ENCODE results near the gene CHST3. TPM values are rescaled to one million over a fixed set of nuclear protein-coding genes. Genes with fewer than 3 reads are reported as not detected.

The CHST3 gene
- polyA plus RNA-seq, 2 donors: 2.6 to 3.2 TPM

DNA sequence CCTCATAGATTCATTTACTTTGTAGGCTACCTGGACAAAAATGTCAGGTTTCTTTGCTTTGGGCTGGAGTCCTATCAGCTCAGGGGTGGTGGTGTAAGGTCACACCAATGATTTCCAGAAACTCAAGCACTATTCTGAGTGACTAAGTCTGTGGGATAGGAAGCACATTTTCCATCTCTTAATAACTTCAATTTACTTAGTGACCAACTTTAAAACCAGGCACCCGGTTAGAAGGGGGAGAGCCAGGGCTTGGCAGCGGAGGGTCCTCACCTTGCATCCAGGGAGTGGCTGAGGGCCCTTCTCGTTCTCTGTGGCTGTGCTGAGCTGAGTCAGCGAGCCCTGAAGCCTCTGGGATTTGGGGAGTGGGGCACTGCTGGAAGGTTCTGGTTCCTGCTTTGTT, 6.7 kb downstream of the CHST3 start:
- no peaks in the 10 kb centered on the region for H3K27me3 ChIP-seq (ENCODE audit: control insufficient read depth in 1 of 2, insufficient read depth in 2 of 2, low read length in 2 of 2)
- H3K9me3 ChIP-seq (ENCODE audit: control insufficient read depth in 2 of 2, insufficient read depth in 1 of 2, low read depth in 1 of 2, low read length in 1 of 2): no peaks in the 10 kb centered on the region
- no peak overlapping the region for H3K4me3 ChIP-seq (ENCODE audit: low read depth in 1 of 2, low read length in 2 of 2)
- peak overlapping the region; percentile 11 to 51 for H3K27ac ChIP-seq (ENCODE audit: low read depth in 2 of 2, low read length in 1 of 2)
- WGBS, 2 donors: 44 to 57% methylated on average over 4 of the region's 4 CpGs
- peaks cover 20 to 44% of the 10 kb centered on the region in 2 donors for H3K4me1 ChIP-seq (ENCODE audit: control insufficient read depth in 2 of 2, insufficient read depth in 2 of 2, low read length in 1 of 2)
- H3K36me3 ChIP-seq (ENCODE audit: control insufficient read depth in 2 of 2, insufficient read depth in 2 of 2, low read length in 1 of 2): no peaks in the 10 kb centered on the region

DNA sequence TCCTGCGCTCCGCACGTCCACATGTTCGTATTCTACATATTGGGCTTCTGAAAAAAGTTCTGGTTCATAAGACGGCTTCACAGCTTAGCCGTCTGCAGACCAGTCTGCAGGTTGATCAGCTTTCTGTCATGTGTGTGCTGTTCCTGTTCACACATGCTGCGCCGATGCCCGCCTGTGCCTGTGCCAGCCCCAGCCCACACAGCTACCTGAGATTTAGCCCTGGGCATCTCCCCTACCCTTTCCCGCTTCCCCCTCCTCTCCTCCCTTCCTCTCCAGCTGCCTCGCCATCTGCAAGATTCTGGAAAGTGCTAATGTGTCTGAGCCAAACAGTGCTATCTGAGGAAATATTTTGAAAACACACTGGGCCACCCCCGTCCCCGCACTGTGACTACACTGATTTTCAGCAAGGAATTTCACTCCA, 7.1 kb downstream of the CHST3 start:
- Histone ChIP-seq H3K4me1 (ENCODE audit: control insufficient read depth in 2 of 2, insufficient read depth in 2 of 2, low read length in 1 of 2) (peaks cover 24 to 42% of the 10 kb centered on the region in 2 donors), H3K27ac (ENCODE audit: low read depth in 2 of 2, low read length in 1 of 2) (peak overlapping the region; percentile 11 to 51)
- WGBS, 2 donors: 47 to 68% methylated on average over 13 of the region's 13 CpGs

DNA sequence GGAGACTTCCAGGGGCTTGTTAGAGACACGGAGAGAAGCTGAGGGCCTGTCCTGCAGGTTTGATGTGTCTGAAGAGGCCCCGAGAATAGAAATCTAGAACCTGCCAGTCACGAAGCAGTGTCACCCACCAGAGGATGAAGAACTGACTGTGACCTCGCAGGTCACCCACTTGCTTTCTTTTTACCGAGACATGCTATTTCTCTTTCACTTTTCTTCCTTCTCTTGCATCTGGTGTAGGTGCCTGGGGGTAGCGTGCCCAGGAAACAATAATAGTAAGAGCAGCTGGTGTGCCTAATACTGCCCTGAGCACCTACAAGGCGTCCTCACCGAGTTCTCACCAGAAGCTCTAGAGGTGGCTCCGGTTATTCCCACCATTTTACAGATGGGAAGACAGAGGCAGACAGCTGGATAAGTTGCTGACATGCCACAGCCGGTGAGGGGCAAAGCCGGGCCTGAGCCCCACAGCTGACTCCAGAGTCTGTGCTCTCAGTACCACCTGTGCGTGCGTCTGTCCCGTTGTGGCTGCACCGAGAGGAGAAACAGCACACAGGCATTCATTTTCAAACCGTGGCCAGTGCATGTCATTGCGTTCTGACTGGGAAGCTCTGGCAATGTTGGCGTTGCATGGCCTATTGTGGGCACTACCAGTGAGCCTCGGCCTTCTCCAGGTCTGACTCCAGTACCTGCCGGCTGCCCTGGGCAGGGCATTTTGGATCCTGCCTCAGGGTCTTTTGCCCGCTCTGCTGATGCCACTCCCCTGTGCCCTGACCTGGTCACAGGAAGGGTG, 7.8 kb downstream of the CHST3 start:
- peak overlapping the region; percentile 11 to 51 for H3K27ac ChIP-seq (ENCODE audit: low read depth in 2 of 2, low read length in 1 of 2)
- no peaks in the 10 kb centered on the region for H3K9me3 ChIP-seq (ENCODE audit: control insufficient read depth in 2 of 2, insufficient read depth in 1 of 2, low read depth in 1 of 2, low read length in 1 of 2)
- H3K4me3 ChIP-seq (ENCODE audit: low read depth in 1 of 2, low read length in 2 of 2): no peak overlapping the region
- WGBS, 2 donors: 58 to 64% methylated on average over 21 of the region's 21 CpGs
- no peaks in the 10 kb centered on the region for H3K36me3 ChIP-seq (ENCODE audit: control insufficient read depth in 2 of 2, insufficient read depth in 2 of 2, low read length in 1 of 2)
- no peaks in the 10 kb centered on the region for H3K27me3 ChIP-seq (ENCODE audit: control insufficient read depth in 1 of 2, insufficient read depth in 2 of 2, low read length in 2 of 2)
- peaks cover 26 to 43% of the 10 kb centered on the region in 2 donors for H3K4me1 ChIP-seq (ENCODE audit: control insufficient read depth in 2 of 2, insufficient read depth in 2 of 2, low read length in 1 of 2)

More for the DNA sequence above, 7.1 kb downstream of the CHST3 start:
- Histone ChIP-seq H3K9me3 (ENCODE audit: control insufficient read depth in 2 of 2, insufficient read depth in 1 of 2, low read depth in 1 of 2, low read length in 1 of 2) (no peaks in the 10 kb centered on the region), H3K27me3 (ENCODE audit: control insufficient read depth in 1 of 2, insufficient read depth in 2 of 2, low read length in 2 of 2) (no peaks in the 10 kb centered on the region), H3K4me3 (ENCODE audit: low read depth in 1 of 2, low read length in 2 of 2) (no peak overlapping the region), H3K36me3 (ENCODE audit: control insufficient read depth in 2 of 2, insufficient read depth in 2 of 2, low read length in 1 of 2) (no peaks in the 10 kb centered on the region)

DNA sequence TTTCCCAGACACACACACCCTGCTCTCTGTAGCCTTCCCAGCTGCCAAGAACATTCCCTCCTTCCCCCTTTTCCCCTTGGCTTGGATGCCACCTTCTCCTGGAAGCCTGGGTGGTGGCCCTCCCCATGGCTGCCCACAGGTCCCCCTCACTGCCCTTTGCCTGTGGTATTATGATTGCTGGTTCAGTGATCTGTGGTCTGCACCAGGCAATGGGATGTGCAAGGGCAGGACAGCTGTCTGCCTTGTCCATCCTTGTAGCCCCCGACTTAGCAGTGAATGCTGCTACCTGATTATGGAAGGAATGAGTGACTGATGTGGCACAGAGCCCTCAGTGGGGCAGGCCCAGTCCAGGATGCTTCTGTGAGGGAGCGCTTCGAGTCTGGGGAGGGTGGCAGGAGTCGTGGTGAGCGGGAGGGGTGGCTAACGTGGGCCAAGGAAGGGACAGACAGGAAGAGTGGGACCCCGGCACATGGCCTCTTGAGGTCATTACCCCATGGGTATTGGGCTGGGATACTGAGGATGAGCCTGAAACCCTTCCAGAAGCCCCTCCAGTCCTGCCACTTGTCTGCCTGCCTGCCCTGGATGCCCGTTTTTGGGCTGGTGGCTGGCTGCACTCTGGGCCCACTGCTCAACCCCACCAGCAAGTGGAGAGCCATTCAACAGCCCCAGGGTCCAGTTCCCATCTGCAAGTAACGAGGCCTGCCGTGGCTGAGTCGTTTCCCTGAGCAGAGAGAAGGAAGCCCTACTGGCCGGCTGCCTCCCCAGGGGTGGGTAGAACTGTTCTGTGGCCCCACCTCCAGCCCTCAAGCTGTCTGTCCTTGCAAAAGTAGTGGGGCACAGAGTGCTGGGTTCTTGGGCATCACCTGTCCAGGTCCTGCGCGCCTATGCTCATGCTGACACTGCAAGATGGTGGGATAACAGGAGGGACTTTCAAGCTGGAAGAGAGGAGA, 8.8 kb downstream of the CHST3 start:
- WGBS, 2 donors: 69 to 73% methylated on average over 14 of the region's 14 CpGs
- Histone ChIP-seq H3K27ac (ENCODE audit: low read depth in 2 of 2, low read length in 1 of 2) (peak overlapping the region in 1 of 2 donors; percentile 89), H3K36me3 (ENCODE audit: control insufficient read depth in 2 of 2, insufficient read depth in 2 of 2, low read length in 1 of 2) (no peaks in the 10 kb centered on the region), H3K27me3 (ENCODE audit: control insufficient read depth in 1 of 2, insufficient read depth in 2 of 2, low read length in 2 of 2) (no peaks in the 10 kb centered on the region), H3K9me3 (ENCODE audit: control insufficient read depth in 2 of 2, insufficient read depth in 1 of 2, low read depth in 1 of 2, low read length in 1 of 2) (no peaks in the 10 kb centered on the region), H3K4me1 (ENCODE audit: control insufficient read depth in 2 of 2, insufficient read depth in 2 of 2, low read length in 1 of 2) (peaks cover 29 to 43% of the 10 kb centered on the region in 2 donors), H3K4me3 (ENCODE audit: low read depth in 1 of 2, low read length in 2 of 2) (no peak overlapping the region)

DNA sequence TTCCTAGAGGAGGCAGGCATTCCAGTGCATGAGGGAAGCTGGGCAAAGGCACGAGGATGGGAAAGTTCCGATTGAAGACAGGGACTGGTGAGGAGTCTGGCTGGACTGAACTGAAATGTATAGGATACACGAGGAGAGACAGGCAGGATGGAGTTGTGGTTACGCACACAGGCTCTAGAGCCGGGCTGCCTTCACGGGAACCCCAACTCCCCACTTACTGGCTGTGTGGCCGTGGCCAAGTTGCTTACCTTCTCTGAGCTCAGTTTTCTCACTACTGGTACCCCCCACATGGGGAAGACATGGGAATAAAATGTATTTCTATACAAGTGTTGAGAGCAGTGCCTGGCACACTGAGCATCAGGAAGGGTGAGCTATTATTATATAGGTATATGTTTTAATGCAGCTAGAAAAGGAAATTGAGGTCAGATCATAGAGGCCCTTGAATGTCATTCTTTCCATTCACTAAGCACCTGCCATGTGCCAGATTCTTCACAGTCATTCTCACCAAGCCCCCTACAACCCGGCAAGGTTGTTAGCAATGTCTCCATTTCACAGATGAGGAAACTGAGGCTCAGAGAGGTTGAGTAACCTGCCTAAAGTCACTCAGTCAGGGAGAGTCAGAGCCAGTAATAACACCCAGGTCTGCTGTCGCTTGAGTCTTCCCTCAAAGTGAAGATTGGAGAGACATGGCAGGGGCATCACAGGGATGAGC, 9.7 kb downstream of the CHST3 start:
- Histone ChIP-seq H3K9me3 (ENCODE audit: control insufficient read depth in 2 of 2, insufficient read depth in 1 of 2, low read depth in 1 of 2, low read length in 1 of 2) (no peaks in the 10 kb centered on the region), H3K27me3 (ENCODE audit: control insufficient read depth in 1 of 2, insufficient read depth in 2 of 2, low read length in 2 of 2) (no peaks in the 10 kb centered on the region), H3K27ac (ENCODE audit: low read depth in 2 of 2, low read length in 1 of 2) (peak overlapping the region; percentile 16 to 89), H3K4me3 (ENCODE audit: low read depth in 1 of 2, low read length in 2 of 2) (no peak overlapping the region), H3K36me3 (ENCODE audit: control insufficient read depth in 2 of 2, insufficient read depth in 2 of 2, low read length in 1 of 2) (no peaks in the 10 kb centered on the region), H3K4me1 (ENCODE audit: control insufficient read depth in 2 of 2, insufficient read depth in 2 of 2, low read length in 1 of 2) (peaks cover 29 to 43% of the 10 kb centered on the region in 2 donors)
- WGBS, 2 donors: 77 to 78% methylated on average over 9 of the region's 9 CpGs

DNA sequence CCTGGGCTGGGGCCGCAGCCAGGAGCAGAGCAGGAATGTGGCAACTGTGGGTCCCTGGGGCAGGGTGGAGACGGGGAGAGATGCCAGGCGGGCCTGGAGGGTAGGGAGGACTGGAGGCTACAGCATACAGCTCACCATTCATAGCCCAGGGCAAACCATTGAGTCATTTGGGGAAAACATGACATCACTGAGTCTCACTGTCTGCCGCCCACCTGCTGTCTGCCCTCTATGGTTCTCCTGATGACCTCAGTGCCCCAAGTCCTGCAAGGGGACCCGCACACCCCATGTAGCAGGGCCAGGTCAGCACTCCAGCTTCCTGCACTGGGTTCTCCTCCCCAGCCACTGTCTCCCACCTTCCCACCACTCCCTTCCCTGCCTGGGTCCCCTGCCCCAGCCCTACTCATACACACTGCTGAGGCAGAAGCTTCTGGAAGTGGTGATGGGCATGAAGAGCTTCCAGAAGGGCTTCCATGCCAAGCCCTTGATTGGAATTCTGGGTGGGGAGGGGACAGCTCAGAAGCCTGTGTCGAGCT, 10.4 kb downstream of the CHST3 start:
- 44 to 47% methylated on average over 6 of the region's 6 CpGs for WGBS, 2 donors
- peak overlapping the region; percentile 86 to 89 for H3K27ac ChIP-seq (ENCODE audit: low read depth in 2 of 2, low read length in 1 of 2)
- H3K27me3 ChIP-seq (ENCODE audit: control insufficient read depth in 1 of 2, insufficient read depth in 2 of 2, low read length in 2 of 2): no peaks in the 10 kb centered on the region
- H3K4me1 ChIP-seq (ENCODE audit: control insufficient read depth in 2 of 2, insufficient read depth in 2 of 2, low read length in 1 of 2): peaks cover 29 to 42% of the 10 kb centered on the region in 2 donors
- H3K9me3 ChIP-seq (ENCODE audit: control insufficient read depth in 2 of 2, insufficient read depth in 1 of 2, low read depth in 1 of 2, low read length in 1 of 2): no peaks in the 10 kb centered on the region
- H3K36me3 ChIP-seq (ENCODE audit: control insufficient read depth in 2 of 2, insufficient read depth in 2 of 2, low read length in 1 of 2): no peaks in the 10 kb centered on the region
- no peak overlapping the region for H3K4me3 ChIP-seq (ENCODE audit: low read depth in 1 of 2, low read length in 2 of 2)

DNA sequence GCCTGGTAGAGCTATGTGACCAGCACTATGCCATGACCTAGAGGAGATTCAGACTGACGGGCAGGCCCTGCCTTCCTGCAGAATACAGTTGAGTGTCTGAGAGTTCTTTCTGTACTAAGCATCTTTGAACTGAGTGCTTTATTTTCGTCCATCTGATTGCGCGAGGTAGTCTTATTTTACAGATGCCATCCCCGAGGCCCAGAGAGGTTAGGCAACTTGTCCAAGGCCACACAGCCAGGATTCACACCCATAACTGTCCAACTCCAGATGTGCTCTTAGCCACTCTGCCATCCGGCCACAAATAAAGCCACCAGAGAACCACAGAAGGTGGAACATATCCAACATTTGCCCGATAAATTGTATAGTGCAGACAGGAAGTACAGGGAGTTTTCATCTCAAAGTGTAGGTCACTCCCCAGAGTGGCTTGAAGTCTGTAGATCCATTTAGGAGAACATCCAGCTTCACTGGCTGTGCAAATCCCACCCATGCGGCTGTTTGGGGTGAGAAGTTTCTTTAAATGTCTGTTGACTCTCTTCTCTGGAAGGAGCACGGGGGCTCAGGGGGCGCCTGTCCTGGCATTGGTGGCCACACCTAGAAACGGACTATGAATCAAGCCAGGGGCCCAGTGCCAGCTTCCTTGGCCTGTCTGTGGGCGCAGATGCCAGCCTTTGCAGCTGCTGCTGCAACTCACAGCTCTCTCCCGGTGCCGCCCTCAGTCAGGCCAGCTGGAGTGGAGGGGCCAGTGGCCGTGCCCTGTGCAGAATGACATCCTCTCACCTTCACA, 11.1 kb downstream of the CHST3 start:
- Histone ChIP-seq H3K27ac (ENCODE audit: low read depth in 2 of 2, low read length in 1 of 2) (peak overlapping the region; percentile 86 to 89), H3K4me1 (ENCODE audit: control insufficient read depth in 2 of 2, insufficient read depth in 2 of 2, low read length in 1 of 2) (peaks cover 29 to 40% of the 10 kb centered on the region in 2 donors), H3K36me3 (ENCODE audit: control insufficient read depth in 2 of 2, insufficient read depth in 2 of 2, low read length in 1 of 2) (no peaks in the 10 kb centered on the region), H3K4me3 (ENCODE audit: low read depth in 1 of 2, low read length in 2 of 2) (no peak overlapping the region), H3K9me3 (ENCODE audit: control insufficient read depth in 2 of 2, insufficient read depth in 1 of 2, low read depth in 1 of 2, low read length in 1 of 2) (no peaks in the 10 kb centered on the region), H3K27me3 (ENCODE audit: control insufficient read depth in 1 of 2, insufficient read depth in 2 of 2, low read length in 2 of 2) (no peaks in the 10 kb centered on the region)
- 46 to 53% methylated on average over 15 of the region's 15 CpGs for WGBS, 2 donors

DNA sequence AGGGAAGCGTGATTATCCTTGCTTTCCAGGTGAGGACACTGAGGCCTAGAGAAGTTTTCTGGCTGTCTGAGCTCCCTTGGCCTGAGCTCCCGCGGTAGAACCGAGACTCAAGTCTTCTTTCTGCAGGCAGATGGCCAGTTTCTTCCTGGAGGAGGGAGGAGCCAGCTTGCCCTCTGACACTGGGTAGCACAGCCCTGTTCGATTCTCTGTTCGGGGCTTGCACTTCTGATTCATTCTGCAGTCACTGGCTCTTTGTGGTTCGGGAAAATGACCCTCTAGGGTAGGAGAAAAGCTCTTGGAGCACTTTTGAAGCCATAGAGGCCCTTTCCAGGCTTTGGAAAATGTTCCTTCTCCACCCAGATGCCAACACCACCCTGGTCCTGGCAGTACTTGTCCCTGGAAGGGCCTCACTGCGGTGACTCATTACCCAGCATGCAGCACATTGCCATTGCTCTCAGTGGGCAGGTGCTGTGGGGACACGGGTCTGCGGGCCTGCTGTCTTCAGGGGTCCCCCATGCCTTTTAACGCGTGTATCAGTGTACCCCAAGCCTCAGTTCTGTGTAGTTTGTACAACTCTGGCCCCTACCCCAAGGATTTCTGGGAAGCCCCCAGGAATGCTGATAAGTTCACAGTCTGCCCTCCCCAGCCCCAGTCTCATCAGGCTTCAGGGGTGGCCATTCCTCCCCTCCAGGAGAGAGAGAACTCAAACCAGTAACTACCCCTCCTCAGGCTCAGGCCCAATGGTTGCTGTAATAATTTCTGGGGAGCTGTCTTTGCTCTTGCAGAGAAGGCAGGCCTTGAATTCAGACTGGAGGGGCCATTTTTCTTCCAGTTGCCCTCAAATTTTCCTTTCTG, 11.9 kb downstream of the CHST3 start:
- H3K4me3 ChIP-seq (ENCODE audit: low read depth in 1 of 2, low read length in 2 of 2): no peak overlapping the region
- H3K36me3 ChIP-seq (ENCODE audit: control insufficient read depth in 2 of 2, insufficient read depth in 2 of 2, low read length in 1 of 2): no peaks in the 10 kb centered on the region
- H3K27me3 ChIP-seq (ENCODE audit: control insufficient read depth in 1 of 2, insufficient read depth in 2 of 2, low read length in 2 of 2): no peaks in the 10 kb centered on the region
- peaks cover 29 to 39% of the 10 kb centered on the region in 2 donors for H3K4me1 ChIP-seq (ENCODE audit: control insufficient read depth in 2 of 2, insufficient read depth in 2 of 2, low read length in 1 of 2)
- no peaks in the 10 kb centered on the region for H3K9me3 ChIP-seq (ENCODE audit: control insufficient read depth in 2 of 2, insufficient read depth in 1 of 2, low read depth in 1 of 2, low read length in 1 of 2)
- WGBS, 2 donors: 33 to 44% methylated on average over 12 of the region's 12 CpGs
- peak overlapping the region; percentile 86 to 89 for H3K27ac ChIP-seq (ENCODE audit: low read depth in 2 of 2, low read length in 1 of 2)

Data from esophagus (tissue), 2 donors.